HepG2 (cell line): Measurements from ENCODE around the gene CREBZF. TPM values are rescaled to one million over a fixed set of nuclear protein-coding genes. Genes with fewer than 3 reads are reported as not detected.

Experiments
- BCLAF1 ChIP-seq: fragments of 450-650 bp; IDR thresholded peaks from 2 replicates; pipeline ENCODE4 v1.6.1; 2017; ENCODE audit warnings: mild to moderate bottlenecking
- DMAP1 ChIP-seq: IDR thresholded peaks from 2 replicates; pipeline ENCODE4 v1.6.1; 2016
- ISX ChIP-seq: sonication (generic); formaldehyde crosslinking; conservative IDR thresholded peaks from 2 replicates; pipeline ENCODE4 v1.5.0; 2020; ENCODE audit warnings: missing genetic modification reagents
- POLR2G ChIP-seq: fragments of 200-400 bp; formaldehyde crosslinking; IDR thresholded peaks from 2 replicates; pipeline ENCODE4 v1.6.1; 2018; ENCODE audit warnings: mild to moderate bottlenecking, low read depth, low read length, moderate library complexity
- TCF7 ChIP-seq: sonication (generic); IDR thresholded peaks from 2 replicates; pipeline ENCODE4 v1.6.1; 2016; ENCODE audit warnings: antibody characterized with exemption, low read depth
- ZBTB38 ChIP-seq: sonication (generic); formaldehyde crosslinking; IDR thresholded peaks from 2 replicates; pipeline ENCODE4 v1.5.1; 2020; ENCODE audit warnings: mild to moderate bottlenecking, missing genetic modification reagents
- ZFP82 ChIP-seq: sonication (generic); formaldehyde crosslinking; IDR thresholded peaks from 2 replicates; pipeline ENCODE4 v1.5.1; 2020; ENCODE audit warnings: mild to moderate bottlenecking, missing genetic modification reagents, borderline replicate concordance
- ZMAT3 ChIP-seq: sonication (generic); formaldehyde crosslinking; conservative IDR thresholded peaks from 2 replicates; pipeline ENCODE4 v1.7.0; 2021; ENCODE audit warnings: missing genetic modification reagents
- ZMYM4 ChIP-seq: sonication (generic); formaldehyde crosslinking; IDR thresholded peaks from 2 replicates; pipeline ENCODE4 v1.8.1; 2023; ENCODE audit warnings: mild to moderate bottlenecking, missing genetic modification reagents
- ZNF724P ChIP-seq: sonication (generic); formaldehyde crosslinking; IDR thresholded peaks from 2 replicates; pipeline ENCODE4 v1.8.0; 2022; ENCODE audit warnings: missing genetic modification reagents, borderline replicate concordance
- ZSCAN12 ChIP-seq: sonication (generic); formaldehyde crosslinking; IDR thresholded peaks from 2 replicates; pipeline ENCODE4 v1.9.0; 2021; ENCODE audit warnings: mild to moderate bottlenecking, missing genetic modification reagents
- polyA plus RNA-seq, 8 experiments: library from polyadenylated mRNA; depleted of rRNA in 3 of 8; stranded (reverse) in 7 of 8; unstranded in 1 of 8; fragments of >200 nt; fragmentation: Illumina TruSeq in 4 of 8; extraction: Trizol in 4 of 8; gene quantifications; 2 replicates each; pipeline versions ENCODE4 v1.2.1 to v1.2.3, GENCODE V29; 2011 to 2016; ENCODE audit warnings: low read depth in 4 of 8, missing spikeins in 1 of 8, mixed read lengths in 1 of 8; ENCODE audit not compliant: insufficient read depth in 1 of 8
- total RNA-seq, 5 experiments: library from RNA; depleted of rRNA; stranded (reverse); fragments of >200 nt; fragmentation: Illumina TruSeq; extraction: Trizol; gene quantifications; 2 replicates each; pipeline ENCODE4 v1.2.3, GENCODE V29; 2016; ENCODE audit warnings: low read depth in 1 of 5
- TF ChIP-seq, protein P1 (sequence below): sonication (generic); formaldehyde crosslinking; conservative IDR thresholded peaks from 2 replicates; pipeline ENCODE4 v1.8.0; 2022; ENCODE audit warnings: missing genetic modification reagents
- TF ChIP-seq, protein P2 (sequence below): sonication (generic); formaldehyde crosslinking; IDR thresholded peaks from 2 replicates; pipeline ENCODE4 v1.4.0; 2020; ENCODE audit warnings: low read depth, mild to moderate bottlenecking, missing genetic modification reagents
- TF ChIP-seq, protein P3 (sequence below): sonication (generic); formaldehyde crosslinking; IDR thresholded peaks from 2 replicates; pipeline ENCODE4 v1.4.0; 2020; ENCODE audit warnings: mild to moderate bottlenecking, missing genetic modification reagents
- TF ChIP-seq, protein P4 (sequence below): IDR thresholded peaks from 2 replicates; pipeline ENCODE4 v1.6.1; 2016

The CREBZF gene
- total and polyA plus RNA-seq, 2 of the 13 experiments (the other 11 are each of a cell fraction or from before 2014, with no cell fraction given), result 30.6 to 43.1 TPM

GRCh38 chr11:85647604-85648299 is 17.2 kb downstream of the CREBZF start, which contains the start of gene TMEM126A (continued):
- TF ChIP-seq, protein P1, sequence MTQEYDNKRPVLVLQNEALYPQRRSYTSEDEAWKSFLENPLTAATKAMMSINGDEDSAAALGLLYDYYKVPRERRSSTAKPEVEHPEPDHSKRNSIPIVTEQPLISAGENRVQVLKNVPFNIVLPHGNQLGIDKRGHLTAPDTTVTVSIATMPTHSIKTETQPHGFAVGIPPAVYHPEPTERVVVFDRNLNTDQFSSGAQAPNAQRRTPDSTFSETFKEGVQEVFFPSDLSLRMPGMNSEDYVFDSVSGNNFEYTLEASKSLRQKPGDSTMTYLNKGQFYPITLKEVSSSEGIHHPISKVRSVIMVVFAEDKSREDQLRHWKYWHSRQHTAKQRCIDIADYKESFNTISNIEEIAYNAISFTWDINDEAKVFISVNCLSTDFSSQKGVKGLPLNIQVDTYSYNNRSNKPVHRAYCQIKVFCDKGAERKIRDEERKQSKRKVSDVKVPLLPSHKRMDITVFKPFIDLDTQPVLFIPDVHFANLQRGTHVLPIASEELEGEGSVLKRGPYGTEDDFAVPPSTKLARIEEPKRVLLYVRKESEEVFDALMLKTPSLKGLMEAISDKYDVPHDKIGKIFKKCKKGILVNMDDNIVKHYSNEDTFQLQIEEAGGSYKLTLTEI (CRISPR knock-in tag), result no peak
- TF ChIP-seq ZFP82 (CRISPR knock-in tag), result no peak
- TF ChIP-seq, protein P2, sequence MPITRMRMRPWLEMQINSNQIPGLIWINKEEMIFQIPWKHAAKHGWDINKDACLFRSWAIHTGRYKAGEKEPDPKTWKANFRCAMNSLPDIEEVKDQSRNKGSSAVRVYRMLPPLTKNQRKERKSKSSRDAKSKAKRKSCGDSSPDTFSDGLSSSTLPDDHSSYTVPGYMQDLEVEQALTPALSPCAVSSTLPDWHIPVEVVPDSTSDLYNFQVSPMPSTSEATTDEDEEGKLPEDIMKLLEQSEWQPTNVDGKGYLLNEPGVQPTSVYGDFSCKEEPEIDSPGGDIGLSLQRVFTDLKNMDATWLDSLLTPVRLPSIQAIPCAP (CRISPR knock-in tag), result no peak
- TF ChIP-seq ZMYM4 (CRISPR knock-in tag), result peak; percentile 93
- peak; percentile 77; the same call in 1 of the 2 replicates for TF ChIP-seq ZNF724P (CRISPR knock-in tag)
- TF ChIP-seq, protein P3, sequence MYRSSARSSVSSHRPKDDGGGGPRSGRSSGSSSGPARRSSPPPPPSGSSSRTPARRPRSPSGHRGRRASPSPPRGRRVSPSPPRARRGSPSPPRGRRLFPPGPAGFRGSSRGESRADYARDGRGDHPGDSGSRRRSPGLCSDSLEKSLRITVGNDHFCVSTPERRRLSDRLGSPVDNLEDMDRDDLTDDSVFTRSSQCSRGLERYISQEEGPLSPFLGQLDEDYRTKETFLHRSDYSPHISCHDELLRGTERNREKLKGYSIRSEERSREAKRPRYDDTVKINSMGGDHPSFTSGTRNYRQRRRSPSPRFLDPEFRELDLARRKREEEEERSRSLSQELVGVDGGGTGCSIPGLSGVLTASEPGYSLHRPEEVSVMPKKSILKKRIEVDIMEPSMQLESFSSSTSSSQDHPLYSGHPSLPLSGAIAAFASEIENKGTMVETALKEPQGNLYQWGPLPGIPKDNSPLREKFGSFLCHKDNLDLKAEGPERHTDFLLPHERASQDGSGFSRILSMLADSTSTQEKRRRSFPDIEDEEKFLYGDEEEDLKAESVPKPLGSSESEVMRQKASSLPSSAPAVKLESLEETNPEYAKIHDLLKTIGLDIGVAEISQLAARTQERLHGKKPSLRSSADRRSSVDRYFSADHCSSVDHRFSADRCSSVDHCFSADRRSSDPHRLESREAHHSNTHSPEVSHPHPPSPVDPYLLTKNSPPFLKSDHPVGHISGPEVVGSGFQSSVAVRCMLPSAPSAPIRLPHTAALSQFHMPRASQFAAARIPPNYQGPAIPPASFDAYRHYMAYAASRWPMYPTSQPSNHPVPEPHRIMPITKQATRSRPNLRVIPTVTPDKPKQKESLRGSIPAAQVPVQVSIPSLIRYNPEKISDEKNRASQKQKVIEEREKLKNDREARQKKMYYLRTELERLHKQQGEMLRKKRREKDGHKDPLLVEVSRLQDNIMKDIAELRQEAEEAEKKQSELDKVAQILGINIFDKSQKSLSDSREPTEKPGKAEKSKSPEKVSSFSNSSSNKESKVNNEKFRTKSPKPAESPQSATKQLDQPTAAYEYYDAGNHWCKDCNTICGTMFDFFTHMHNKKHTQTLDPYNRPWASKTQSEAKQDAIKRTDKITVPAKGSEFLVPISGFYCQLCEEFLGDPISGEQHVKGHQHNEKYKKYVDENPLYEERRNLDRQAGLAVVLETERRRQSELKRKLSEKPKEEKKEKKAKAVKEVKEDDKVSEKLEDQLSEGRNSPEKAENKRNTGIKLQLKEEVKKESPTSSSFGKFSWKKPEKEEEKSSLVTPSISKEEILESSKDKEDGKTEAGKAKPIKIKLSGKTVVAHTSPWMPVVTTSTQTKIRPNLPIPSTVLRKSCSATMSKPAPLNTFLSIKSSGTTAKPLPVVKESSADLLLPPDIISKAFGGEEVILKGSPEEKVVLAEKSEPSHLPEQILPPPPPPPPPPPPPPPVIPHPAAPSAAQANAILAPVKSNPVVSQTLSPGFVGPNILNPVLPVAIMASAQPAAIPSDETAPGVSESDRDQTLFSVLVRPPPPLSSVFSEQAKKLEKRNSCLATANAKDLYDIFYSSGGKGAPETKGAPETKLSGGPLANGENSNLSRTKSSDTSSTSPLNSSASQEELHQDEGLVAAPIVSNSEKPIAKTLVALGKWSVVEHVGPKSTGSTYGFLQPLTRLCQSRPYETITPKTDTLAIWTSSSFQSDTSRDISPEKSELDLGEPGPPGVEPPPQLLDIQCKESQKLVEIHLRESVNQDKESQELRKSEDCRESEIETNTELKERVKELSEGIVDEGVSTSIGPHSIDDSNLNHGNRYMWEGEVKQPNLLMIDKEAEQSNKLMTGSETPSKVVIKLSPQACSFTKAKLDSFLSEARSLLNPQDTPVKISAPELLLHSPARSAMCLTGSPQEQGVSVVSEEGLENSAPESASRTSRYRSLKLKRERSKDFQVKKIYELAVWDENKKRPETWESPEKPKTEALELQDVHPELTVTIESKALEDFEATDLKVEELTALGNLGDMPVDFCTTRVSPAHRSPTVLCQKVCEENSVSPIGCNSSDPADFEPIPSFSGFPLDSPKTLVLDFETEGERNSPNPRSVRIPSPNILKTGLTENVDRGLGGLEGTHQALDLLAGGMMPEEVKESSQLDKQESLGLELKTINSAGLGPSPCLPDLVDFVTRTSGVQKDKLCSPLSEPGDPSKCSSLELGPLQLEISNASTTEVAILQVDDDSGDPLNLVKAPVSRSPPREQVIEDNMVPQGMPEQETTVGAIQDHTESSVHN (CRISPR knock-in tag), result no peak
- TF ChIP-seq BCLAF1, result no peak
- peak; percentile 61; the same call in 1 of the 2 replicates for TF ChIP-seq ZBTB38
- TF ChIP-seq ZMAT3 (CRISPR knock-in tag), result peak; percentile 87
- no peak for TF ChIP-seq ZSCAN12 (CRISPR knock-in tag)
- TF ChIP-seq ISX, result no peak
- TF ChIP-seq TCF7, result no peak
- TF ChIP-seq, protein P4, sequence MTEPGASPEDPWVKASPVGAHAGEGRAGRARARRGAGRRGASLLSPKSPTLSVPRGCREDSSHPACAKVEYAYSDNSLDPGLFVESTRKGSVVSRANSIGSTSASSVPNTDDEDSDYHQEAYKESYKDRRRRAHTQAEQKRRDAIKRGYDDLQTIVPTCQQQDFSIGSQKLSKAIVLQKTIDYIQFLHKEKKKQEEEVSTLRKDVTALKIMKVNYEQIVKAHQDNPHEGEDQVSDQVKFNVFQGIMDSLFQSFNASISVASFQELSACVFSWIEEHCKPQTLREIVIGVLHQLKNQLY, result no peak
- peak; percentile 96 for TF ChIP-seq POLR2G
- peak; percentile 86; the same call in 1 of the 2 replicates for TF ChIP-seq DMAP1 (CRISPR knock-in tag)
